ENCODE results near the gene PPP1R37. TPM values are rescaled to one million over a fixed set of nuclear protein-coding genes. Genes with fewer than 3 reads are reported as not detected.

The PPP1R37 gene
- total RNA-seq, 1 experiment from 2014 or later = 33.6 TPM

DNA sequence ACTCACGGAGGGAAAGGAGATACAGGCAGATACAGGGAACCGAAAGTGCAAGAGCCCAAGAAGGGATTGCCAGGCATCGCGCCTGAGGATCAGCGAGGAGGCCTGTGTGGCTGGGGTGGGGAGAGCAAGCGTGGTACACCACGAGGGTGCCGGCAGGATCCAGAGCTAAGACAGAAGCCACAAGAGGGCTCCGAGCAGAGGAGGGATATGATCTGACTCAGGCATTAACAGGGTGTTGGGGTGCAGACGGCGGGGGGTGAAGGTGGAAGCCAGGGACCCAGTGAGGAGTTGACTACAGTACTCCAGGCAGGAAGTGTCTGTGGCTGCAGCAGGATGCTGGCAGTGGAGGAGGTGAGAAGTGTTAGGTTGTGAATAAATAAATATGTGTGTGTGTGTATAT, 5.4 kb upstream of the PPP1R37 start:
- Histone ChIP-seq H3K27ac (ENCODE audit: insufficient read length, low read depth, low read length) (no peak overlapping the region), H3K18ac (ENCODE audit: insufficient read length, low read depth, low read length) (no peak overlapping the region), H2BK5ac (ENCODE audit: insufficient read length, low read length) (no peak overlapping the region), H2BK120ac (ENCODE audit: low read depth, low read length, poor library complexity, severe bottlenecking) (no peak overlapping the region), H3K56ac (ENCODE audit: insufficient read length, low read depth, low read length) (no peak overlapping the region), H3K23me2 (ENCODE audit: insufficient read length, low read depth, low read length, poor library complexity, severe bottlenecking) (peaks cover 4% of the 10 kb centered on the region), H4K5ac (ENCODE audit: insufficient read length, low read depth, low read length) (no peak overlapping the region), H4K20me1 (ENCODE audit: control insufficient read depth, insufficient read depth, insufficient read length) (no peaks in the 10 kb centered on the region), H2BK15ac (ENCODE audit: low read depth, low read length) (no peak overlapping the region), H3K4me1 (ENCODE audit: insufficient read depth, low read length) (no peaks in the 10 kb centered on the region; the same call in 1 of the 2 replicates), H2AFZ (ENCODE audit: low read length) (no peak overlapping the region), H3K9me3 (ENCODE audit: control insufficient read depth, low read depth, low read length) (no peaks in the 10 kb centered on the region), H3K23ac (ENCODE audit: insufficient read length, low read depth, low read length) (no peak overlapping the region), H3K4ac (ENCODE audit: low read depth, low read length) (no peak overlapping the region), H2AK5ac (ENCODE audit: insufficient read length, low read length) (no peak overlapping the region), H4K91ac (ENCODE audit: insufficient read length, low read depth, low read length) (no peak overlapping the region), H2BK12ac (ENCODE audit: insufficient read length, low read depth, low read length) (no peak overlapping the region), H3K79me2 (ENCODE audit: insufficient read depth, low read length) (no peaks in the 10 kb centered on the region), H3T11ph (ENCODE audit: low read length) (no peak overlapping the region), H3K14ac (ENCODE audit: insufficient read depth, low read length) (no peak overlapping the region), H3K27me3 (ENCODE audit: insufficient read depth, low read length) (no peaks in the 10 kb centered on the region), H2BK20ac (ENCODE audit: low read depth, low read length, poor library complexity, severe bottlenecking) (no peak overlapping the region), H4K8ac (replicated peaks; ENCODE audit: insufficient read length, low read depth, low read length) (no peak overlapping the region), H3K4me2 (ENCODE audit: insufficient read depth, insufficient read length, low read length) (no peak overlapping the region), H3K9ac (ENCODE audit: extremely low read depth, insufficient read length, low read length) (no peak overlapping the region), H3K79me1 (ENCODE audit: insufficient read depth, low read depth, low read length, poor library complexity, severe bottlenecking) (peaks cover 7% of the 10 kb centered on the region)
- Mint-ChIP-seq H3K9me3 (no peaks in the 10 kb centered on the region; a peak in 1 of 5 replicates), H3K4me1 (peaks cover 15 to 17% of the 10 kb centered on the region in 2 experiments), H3K27ac (peak overlapping the region; percentile 5 to 88 (median 62); a peak in 6 of 7 replicates), H3K27me3 (ENCODE audit: low read depth) (no peaks in the 10 kb centered on the region; the same call in 1 of the 2 replicates), H3K4me3 (no peak overlapping the region), H3K36me3 (ENCODE audit: insufficient read depth in 1 of 3, low read depth in 3 of 3) (peaks cover 13 to 51% (median 46%) of the 10 kb centered on the region in 3 experiments; a peak in 6 of 7 replicates)
- no peak for DNase-seq
- no peak for TF ChIP-seq CTCF (conservative IDR thresholded peaks at IDR 0.05)
- WGBS (ENCODE audit: extremely low coverage, insufficient read length, low lambda C conversion rate) = no CpG with 5 or more reads among the region's 11 CpGs

Data from H9 (cell line).